Stimulated activated CD8-positive, alpha-beta memory T cell treated with anti-CD3 and anti-CD28 coated beads, Interleukin-2, amount 100 ng/mL, for 48 hours (primary cell): ENCODE results near the gene PRKAG2.
"Not testable (repeated sequence)": the region's sequence is repeated elsewhere in the genome, so short reads cannot be mapped to it uniquely, and the experiment has no call there.

Source experiments
- DNase-seq, 2 donors: peaks; one replicate each; pipeline ENCODE4 v3.0.0-alpha.2; 2020; ENCODE audit warnings: low read depth in 2 of 2

The PRKAG2 gene

GRCh38 chr7:151801291-151801690 lies 75.6 kb downstream of the PRKAG2 start:
- DNase-seq = no peak

- no peak for DNase-seq
These were observed 76.1 kb downstream of the PRKAG2 start for GRCh38 chr7:151800861-151801260.

GRCh38 chr7:151800391-151800790 lies 76.5 kb downstream of the PRKAG2 start:
- no peak for DNase-seq

GRCh38 chr7:151799506-151799905 lies 77.4 kb downstream of the PRKAG2 start:
- no peak for DNase-seq

GRCh38 chr7:151798851-151799448 lies 78.0 kb downstream of the PRKAG2 start:
- no peak for DNase-seq

- DNase-seq = not testable (repeated sequence)
These were observed 79.1 kb downstream of the PRKAG2 start for GRCh38 chr7:151797667-151798307.

- no peak for DNase-seq
These were observed 79.9 kb downstream of the PRKAG2 start for GRCh38 chr7:151796871-151797537.

- no peak for DNase-seq
These were observed 80.6 kb downstream of the PRKAG2 start for GRCh38 chr7:151796091-151796870.

- peak; percentile 73 to 83 for DNase-seq
These were observed 81.6 kb downstream of the PRKAG2 start for GRCh38 chr7:151795168-151795811.

- no peak for DNase-seq
These were observed 82.3 kb downstream of the PRKAG2 start for GRCh38 chr7:151794508-151795167.

- DNase-seq = no peak
These were observed 82.9 kb downstream of the PRKAG2 start for GRCh38 chr7:151793991-151794507.

- no peak for DNase-seq
These were observed 83.4 kb downstream of the PRKAG2 start for GRCh38 chr7:151793531-151793951.

GRCh38 chr7:151792636-151793035 lies 84.3 kb downstream of the PRKAG2 start:
- no peak for DNase-seq

GRCh38 chr7:151792086-151792485 lies 84.8 kb downstream of the PRKAG2 start:
- no peak for DNase-seq

GRCh38 chr7:151790830-151791620 lies 85.9 kb downstream of the PRKAG2 start:
- no peak for DNase-seq

GRCh38 chr7:151790095-151790829 lies 86.7 kb downstream of the PRKAG2 start:
- DNase-seq = no peak

- DNase-seq = no peak
These were observed 87.5 kb downstream of the PRKAG2 start for GRCh38 chr7:151789380-151789947.

- no peak for DNase-seq
These were observed 89.6 kb downstream of the PRKAG2 start for GRCh38 chr7:151787348-151787747.

GRCh38 chr7:151786936-151787335 lies 90.0 kb downstream of the PRKAG2 start:
- no peak for DNase-seq
